ENCODE results near the gene CHST8.

The CHST8 gene

DNA sequence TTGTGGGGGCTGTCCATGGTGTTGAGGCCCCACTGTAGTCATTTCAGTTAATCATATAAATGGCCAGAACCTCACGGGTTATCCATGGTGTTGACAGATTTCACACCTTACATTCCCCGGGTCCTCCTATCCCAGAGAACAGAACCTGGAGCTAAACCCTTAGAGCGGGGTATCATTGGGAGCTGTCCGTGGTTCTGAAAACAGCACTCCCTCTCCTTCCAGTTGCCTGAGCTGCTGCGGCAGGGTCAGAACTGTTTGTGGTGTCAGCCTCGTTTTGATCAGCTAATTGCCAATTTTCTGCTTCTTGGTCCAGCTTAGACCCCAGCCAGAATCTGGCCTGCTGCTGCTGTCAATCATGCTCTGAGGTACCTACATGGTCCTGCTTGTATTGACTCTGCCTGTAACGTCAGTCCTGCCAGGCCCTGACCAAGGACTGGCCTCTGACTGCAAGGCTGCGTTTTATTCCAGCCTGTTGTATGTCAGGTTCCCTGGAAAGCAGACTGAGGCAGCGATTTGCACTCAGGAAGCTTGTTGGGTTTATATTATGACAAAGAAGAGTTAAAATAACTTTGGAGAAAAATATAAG, 119.2 kb downstream of the CHST8 start:
- TF ChIP-seq, protein P1, sequence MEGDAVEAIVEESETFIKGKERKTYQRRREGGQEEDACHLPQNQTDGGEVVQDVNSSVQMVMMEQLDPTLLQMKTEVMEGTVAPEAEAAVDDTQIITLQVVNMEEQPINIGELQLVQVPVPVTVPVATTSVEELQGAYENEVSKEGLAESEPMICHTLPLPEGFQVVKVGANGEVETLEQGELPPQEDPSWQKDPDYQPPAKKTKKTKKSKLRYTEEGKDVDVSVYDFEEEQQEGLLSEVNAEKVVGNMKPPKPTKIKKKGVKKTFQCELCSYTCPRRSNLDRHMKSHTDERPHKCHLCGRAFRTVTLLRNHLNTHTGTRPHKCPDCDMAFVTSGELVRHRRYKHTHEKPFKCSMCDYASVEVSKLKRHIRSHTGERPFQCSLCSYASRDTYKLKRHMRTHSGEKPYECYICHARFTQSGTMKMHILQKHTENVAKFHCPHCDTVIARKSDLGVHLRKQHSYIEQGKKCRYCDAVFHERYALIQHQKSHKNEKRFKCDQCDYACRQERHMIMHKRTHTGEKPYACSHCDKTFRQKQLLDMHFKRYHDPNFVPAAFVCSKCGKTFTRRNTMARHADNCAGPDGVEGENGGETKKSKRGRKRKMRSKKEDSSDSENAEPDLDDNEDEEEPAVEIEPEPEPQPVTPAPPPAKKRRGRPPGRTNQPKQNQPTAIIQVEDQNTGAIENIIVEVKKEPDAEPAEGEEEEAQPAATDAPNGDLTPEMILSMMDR (conservative IDR thresholded peaks at IDR 0.05; ENCODE audit: low read depth, low read length): no peak
- H3K4me3 ChIP-seq (ENCODE audit: low read depth, low read length): no peak overlapping the region
- DNase-seq (ENCODE audit: low read depth): peak; percentile 46

DNA sequence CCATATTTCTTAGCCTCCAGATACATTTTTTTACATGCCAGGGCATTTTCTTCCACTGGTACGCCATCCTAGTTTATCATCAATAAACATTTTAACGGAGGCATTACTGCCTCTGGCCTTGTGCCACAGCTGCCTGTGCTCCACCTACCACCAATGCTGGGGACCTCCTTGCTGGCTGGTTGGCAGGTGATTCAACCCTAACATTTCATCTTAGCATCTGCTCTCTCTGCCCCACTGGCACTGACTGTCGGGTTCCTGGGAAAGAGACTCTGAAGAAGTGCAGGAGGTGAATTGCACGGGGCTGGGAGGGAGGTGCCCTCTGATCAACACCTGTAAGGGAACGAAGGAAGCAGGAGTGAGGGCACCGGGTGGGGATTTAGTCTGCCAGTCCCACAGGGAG, 123.5 kb downstream of the CHST8 start:
- no peak overlapping the region for H3K4me3 ChIP-seq (ENCODE audit: low read depth, low read length)
- TF ChIP-seq, protein P1 (conservative IDR thresholded peaks at IDR 0.05; ENCODE audit: low read depth, low read length): no peak
- no peak for DNase-seq (ENCODE audit: low read depth)

DNA sequence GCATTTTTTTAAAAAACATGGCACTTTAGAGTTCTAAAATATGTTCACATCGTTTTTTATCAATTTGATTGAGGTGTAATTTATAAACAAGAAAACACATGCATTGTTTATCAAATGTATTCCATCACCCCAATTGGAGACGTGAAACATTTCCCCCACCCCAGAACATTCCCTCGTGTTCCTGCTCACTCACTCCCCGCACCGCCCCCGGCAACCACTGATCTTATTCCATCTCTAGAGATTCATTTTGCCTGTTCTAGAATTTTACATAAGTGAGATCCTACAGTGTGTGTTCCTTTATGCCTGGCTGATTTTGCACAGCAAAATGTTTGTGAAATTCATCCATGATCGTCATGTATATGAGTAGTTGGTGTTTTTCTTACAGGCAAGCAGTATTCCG, 124.4 kb downstream of the CHST8 start:
- no peak for DNase-seq (ENCODE audit: low read depth)
- H3K4me3 ChIP-seq (ENCODE audit: low read depth, low read length): no peak overlapping the region
- TF ChIP-seq, protein P1 (conservative IDR thresholded peaks at IDR 0.05; ENCODE audit: low read depth, low read length): no peak

DNA sequence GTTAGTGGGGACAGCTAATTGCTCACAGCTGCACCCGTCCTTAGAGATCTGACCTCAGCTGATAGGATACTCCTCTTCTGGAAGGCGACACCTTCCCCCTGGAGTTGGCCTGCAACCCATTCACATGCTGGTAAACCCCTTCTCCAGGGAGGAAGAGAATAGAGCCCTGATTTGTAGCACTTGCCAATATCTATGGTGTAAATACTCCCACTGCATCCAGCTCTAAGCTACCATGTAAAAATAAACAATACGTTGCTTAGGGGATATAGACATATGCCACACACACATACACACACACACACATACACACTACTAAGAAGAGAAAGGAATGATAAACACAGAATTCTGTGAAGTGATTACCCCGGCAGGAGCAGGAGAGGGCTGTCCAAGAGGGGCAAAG, 125.5 kb downstream of the CHST8 start:
- TF ChIP-seq, protein P1 (conservative IDR thresholded peaks at IDR 0.05; ENCODE audit: low read depth, low read length): no peak
- DNase-seq (ENCODE audit: low read depth): no peak

DNA sequence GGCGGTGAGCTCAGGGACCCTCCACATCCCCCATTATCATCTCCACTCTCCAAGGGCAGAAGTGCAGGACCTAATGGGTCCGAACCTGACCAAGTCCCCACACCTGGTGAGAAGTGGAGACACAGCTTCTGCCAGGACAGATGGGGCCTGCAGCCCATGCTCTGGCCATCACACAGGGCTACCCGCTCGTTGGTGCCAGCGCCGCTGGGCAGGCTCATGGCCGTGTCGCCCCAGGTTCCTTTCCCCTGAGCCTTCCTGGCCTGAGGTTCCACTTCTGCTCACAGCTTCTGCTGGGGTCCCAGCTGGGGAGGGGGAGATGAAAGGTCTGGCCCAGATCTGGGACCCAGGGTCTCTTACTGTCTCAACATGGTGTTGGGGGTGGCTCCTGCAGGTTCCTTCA, 126.5 kb downstream of the CHST8 start:
- DNase-seq (ENCODE audit: low read depth): no peak
- TF ChIP-seq, protein P1 (conservative IDR thresholded peaks at IDR 0.05; ENCODE audit: low read depth, low read length): no peak
- H3K4me3 ChIP-seq (ENCODE audit: low read depth, low read length): no peak overlapping the region

More for the DNA sequence above, 125.5 kb downstream of the CHST8 start:
- no peak overlapping the region for H3K4me3 ChIP-seq (ENCODE audit: low read depth, low read length)

DNA sequence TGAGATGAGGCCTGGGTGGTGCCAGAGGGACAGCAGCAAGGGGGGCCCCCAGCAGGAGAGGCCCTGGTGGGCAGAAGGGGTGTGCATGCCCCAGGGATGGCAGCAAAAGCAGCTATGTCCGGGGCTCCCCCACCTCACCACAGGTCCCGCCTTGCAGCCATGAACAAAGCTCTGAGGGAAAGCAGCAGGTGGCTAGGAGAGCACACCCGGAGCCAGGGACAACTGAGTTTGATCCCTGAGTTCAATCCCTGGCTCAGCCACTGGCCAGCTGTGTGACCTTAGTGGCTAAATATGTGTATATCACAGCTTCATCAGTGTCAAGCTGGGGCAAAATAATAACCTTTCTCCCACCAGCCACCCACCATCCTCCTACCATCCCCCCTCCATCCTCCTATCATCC, 127.3 kb downstream of the CHST8 start:
- TF ChIP-seq, protein P1 (conservative IDR thresholded peaks at IDR 0.05; ENCODE audit: low read depth, low read length): no peak
- no peak overlapping the region for H3K4me3 ChIP-seq (ENCODE audit: low read depth, low read length)
- DNase-seq (ENCODE audit: low read depth): no peak

DNA sequence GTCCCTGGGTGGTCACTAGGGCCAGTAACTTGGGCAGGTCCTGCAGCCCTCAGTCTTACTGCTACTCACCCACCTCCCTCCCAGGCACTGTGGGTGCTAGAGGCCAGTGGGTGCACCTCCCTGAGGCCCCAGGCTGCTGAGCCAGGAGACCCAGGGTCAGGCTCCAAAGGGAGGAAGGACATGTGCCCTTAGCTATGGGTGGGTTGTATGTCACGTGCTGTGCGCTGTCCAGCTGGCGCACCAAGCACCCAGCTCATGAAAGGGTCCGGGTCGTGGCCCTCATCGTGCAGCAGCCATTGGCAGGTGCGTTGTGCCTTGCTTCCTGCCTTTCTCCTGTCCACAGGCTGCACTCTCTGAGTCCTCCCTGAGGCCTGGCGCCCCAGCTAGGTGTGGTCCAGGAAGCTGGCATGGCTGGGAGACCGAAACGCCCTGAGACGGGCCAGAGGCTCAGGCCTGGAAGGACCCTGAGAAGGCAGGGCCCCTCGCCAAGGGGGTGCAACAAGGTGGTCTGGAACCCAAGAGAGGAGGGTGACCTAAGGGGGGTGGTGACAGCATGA, 127.9 kb downstream of the CHST8 start:
- H3K4me3 ChIP-seq (ENCODE audit: low read depth, low read length): no peak overlapping the region
- TF ChIP-seq, protein P1 (conservative IDR thresholded peaks at IDR 0.05; ENCODE audit: low read depth, low read length): no peak
- DNase-seq (ENCODE audit: low read depth): no peak
